Left ventricle myocardium inferior (tissue), 1 donor: ENCODE results near the gene KRTAP7-1. TPM values are rescaled to one million over a fixed set of nuclear protein-coding genes. Genes with fewer than 3 reads are reported as not detected.

Experiments used
- DNase-seq: peaks from one replicate; pipeline ENCODE4 v3.0.0-alpha.2; 2020
- H3K27ac ChIP-seq: fragments of 200-600 bp; replicated peaks from 2 replicates; pipeline ENCODE4 v1.8.0; 2021
- H3K27me3 ChIP-seq: fragments of 200-600 bp; 2 replicates; pipeline ENCODE4 v1.8.0; 2021; ENCODE audit warnings: low read depth
- H3K36me3 ChIP-seq: fragments of 200-600 bp; 2 replicates; pipeline ENCODE4 v1.8.0; 2021
- H3K4me1 ChIP-seq: fragments of 200-600 bp; 2 replicates; pipeline ENCODE4 v1.8.0; 2021
- H3K4me3 ChIP-seq: fragments of 200-600 bp; 2 replicates; pipeline ENCODE4 v1.8.0; 2021; ENCODE audit warnings: mild to moderate bottlenecking, moderate library complexity
- H3K9me3 ChIP-seq: fragments of 200-600 bp; replicated peaks from 2 replicates; pipeline ENCODE4 v1.8.0; 2021
- intact Hi-C: fragments of 100-400 bp; cut with micrococcal nuclease; formaldehyde crosslinking; loops from one replicate; pipeline ENCODE4 v1.11.0; 2022
- total RNA-seq: library from RNA; stranded (reverse); fragmentation: NEBNext Ultra II Directional; extraction: Animal tissue kit (Norgen Biotek cat#: 25700); gene quantifications from one replicate; pipeline ENCODE4 v1.2.1, GENCODE V29; 2021
- TF ChIP-seq, protein P1 (sequence below): fragments of 200-600 bp; IDR thresholded peaks from 2 replicates; pipeline ENCODE4 v1.8.0; 2021; ENCODE audit warnings: antibody characterized with exemption, mild to moderate bottlenecking, borderline replicate concordance
- donor health status: DM: no; HTN: yes; CAD: no; lungs with severe emphysema.

KRTAP7-1 gene
- total RNA-seq, 1 donor from 2014 or later, result not detected

- intact Hi-C loops, result loop anchor here (10.0 kb wide), 1 partner anchor 246 kb away; no protein-coding TSS in a partner anchor
These were observed 9.0 kb upstream of the KRTAP7-1 start for GRCh38 chr21:30838536-30838935.

DNA sequence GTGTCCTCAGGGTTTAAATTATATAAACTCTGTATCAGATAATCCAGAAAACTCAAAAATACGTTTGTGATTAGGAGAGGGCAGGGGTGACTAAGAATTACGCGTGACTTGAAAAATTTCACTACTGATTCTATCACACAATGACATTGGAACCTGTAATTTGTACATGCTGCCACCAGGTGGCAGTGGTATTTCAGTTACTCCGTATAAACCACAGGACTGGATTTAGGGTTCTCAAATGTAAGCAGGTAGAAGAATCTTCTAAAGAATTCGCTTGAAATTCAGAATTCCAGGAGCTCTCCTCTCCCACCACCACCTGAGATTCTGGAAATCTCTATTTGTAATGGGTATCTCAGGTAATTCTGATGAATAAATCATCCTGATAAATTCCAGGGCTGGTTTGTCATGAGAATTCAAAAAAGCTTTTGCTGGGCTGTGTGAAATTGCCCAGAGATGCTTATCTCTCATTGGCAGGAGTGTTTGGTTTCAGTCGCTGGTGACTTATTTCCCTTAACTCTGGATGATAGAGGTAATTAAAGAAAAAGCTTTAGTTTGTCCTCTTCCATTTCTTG is 1.7 kb upstream of the KRTAP7-1 start:
- intact Hi-C loops, result loop anchor here (10.0 kb wide), 1 partner anchor 254 kb away; no protein-coding TSS in a partner anchor
- no peaks in the 10 kb centered on the region for H3K4me1 ChIP-seq
- peaks cover 27% of the 10 kb centered on the region for H3K9me3 ChIP-seq
- TF ChIP-seq, protein P1, sequence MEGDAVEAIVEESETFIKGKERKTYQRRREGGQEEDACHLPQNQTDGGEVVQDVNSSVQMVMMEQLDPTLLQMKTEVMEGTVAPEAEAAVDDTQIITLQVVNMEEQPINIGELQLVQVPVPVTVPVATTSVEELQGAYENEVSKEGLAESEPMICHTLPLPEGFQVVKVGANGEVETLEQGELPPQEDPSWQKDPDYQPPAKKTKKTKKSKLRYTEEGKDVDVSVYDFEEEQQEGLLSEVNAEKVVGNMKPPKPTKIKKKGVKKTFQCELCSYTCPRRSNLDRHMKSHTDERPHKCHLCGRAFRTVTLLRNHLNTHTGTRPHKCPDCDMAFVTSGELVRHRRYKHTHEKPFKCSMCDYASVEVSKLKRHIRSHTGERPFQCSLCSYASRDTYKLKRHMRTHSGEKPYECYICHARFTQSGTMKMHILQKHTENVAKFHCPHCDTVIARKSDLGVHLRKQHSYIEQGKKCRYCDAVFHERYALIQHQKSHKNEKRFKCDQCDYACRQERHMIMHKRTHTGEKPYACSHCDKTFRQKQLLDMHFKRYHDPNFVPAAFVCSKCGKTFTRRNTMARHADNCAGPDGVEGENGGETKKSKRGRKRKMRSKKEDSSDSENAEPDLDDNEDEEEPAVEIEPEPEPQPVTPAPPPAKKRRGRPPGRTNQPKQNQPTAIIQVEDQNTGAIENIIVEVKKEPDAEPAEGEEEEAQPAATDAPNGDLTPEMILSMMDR, result peak; percentile 53
- no peak overlapping the region for H3K27ac ChIP-seq
- H3K36me3 ChIP-seq, result no peaks in the 10 kb centered on the region
- H3K4me3 ChIP-seq, result no peak overlapping the region
- H3K27me3 ChIP-seq, result no peaks in the 10 kb centered on the region
- DNase-seq, result no peak

More at GRCh38 chr21:30838536-30838935, 9.0 kb upstream of the KRTAP7-1 start:
- TF ChIP-seq, protein P1, result no peak
- H3K4me1 ChIP-seq, result no peaks in the 10 kb centered on the region
- H3K36me3 ChIP-seq, result no peaks in the 10 kb centered on the region
- no peak overlapping the region for H3K27ac ChIP-seq
- H3K9me3 ChIP-seq, result peaks cover 10% of the 10 kb centered on the region
- no peaks in the 10 kb centered on the region for H3K27me3 ChIP-seq
- no peak for DNase-seq
- no peak overlapping the region for H3K4me3 ChIP-seq

DNA sequence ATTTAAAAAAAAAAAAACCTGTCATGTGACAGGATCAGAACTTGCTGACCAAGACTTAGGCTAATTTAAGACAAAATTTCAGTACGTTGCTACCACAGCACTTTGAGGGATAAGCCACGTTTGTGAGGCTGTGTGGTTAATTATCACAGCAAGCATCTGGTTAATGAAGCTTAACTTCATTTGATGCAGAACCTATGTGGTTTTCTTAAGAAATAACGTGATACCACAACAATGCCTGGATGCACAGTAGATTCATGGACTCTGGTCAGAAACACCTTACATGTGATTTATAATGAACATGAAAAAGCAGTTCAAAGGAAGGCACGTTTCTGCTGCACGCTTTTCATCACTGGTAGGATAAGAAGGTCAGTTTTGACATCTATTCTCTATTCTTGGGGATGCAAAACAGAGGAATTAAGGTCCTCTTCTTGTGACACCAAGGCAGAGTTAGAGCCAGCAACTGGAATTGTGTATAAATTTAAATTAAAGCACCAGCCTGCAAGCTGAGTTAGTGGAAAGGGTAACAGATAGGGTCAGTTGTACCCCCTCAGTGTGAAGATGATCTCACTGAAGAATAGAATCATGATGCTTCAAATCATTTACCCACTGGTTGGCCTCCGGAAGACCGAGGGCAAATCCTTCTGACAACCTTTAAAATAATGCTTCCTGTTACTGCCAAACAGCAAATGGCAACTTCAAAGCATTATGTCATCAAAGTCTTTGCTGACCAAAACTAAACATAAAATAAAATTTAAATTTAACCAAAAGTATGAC is 10.5 kb downstream of the KRTAP7-1 start:
- no peaks in the 10 kb centered on the region for H3K9me3 ChIP-seq
- no peak overlapping the region for H3K27ac ChIP-seq
- no peaks in the 10 kb centered on the region for H3K36me3 ChIP-seq
- no peak for DNase-seq
- TF ChIP-seq, protein P1, result no peak
- intact Hi-C loops, result no loop called here
- H3K4me1 ChIP-seq, result no peaks in the 10 kb centered on the region
- no peak overlapping the region for H3K4me3 ChIP-seq
- H3K27me3 ChIP-seq, result no peaks in the 10 kb centered on the region

- no peak within 1 kb of the TSS for H3K4me3 ChIP-seq
These were observed 16.4 kb downstream of the KRTAP7-1 start, which contains the start of gene KRTAP8-1 for GRCh38 chr21:30813174-30813573. Gene KRTAP8-1, minus strand, starts transcription at chr21:30813274. Its CDS starts 54 bp downstream, at chr21:30813220.

DNA sequence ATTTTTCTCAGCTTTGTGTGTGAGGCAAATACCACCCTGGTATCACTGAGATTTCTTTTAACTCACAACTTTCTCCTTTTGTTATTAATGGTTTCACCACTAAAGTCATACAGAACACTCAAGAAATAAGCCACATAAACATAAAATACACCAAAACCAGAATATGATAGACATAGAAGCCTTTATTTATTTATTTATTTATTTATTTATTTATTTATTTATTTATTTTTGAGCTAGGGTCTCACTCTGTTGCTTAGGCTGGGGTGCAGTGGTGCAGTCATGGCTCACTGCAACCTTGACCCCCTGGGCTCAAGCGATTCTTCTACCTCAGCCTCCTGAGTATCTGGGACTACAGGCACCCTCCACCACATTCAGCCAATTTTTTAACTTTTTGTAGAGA is 29.0 kb downstream of the KRTAP7-1 start:
- Histone ChIP-seq H3K27me3 (no peaks in the 10 kb centered on the region), H3K4me3 (no peak overlapping the region), H3K27ac (no peak overlapping the region), H3K4me1 (no peaks in the 10 kb centered on the region), H3K9me3 (no peaks in the 10 kb centered on the region), H3K36me3 (no peaks in the 10 kb centered on the region)
- TF ChIP-seq, protein P1, result no peak
- DNase-seq, result no peak
- intact Hi-C loops, result no loop called here

More at GRCh38 chr21:30813174-30813573, 16.4 kb downstream of the KRTAP7-1 start, which contains the start of gene KRTAP8-1:
- intact Hi-C loops, result no loop called here
- DNase-seq, result no peak
- H3K36me3 ChIP-seq, result no peaks in the 10 kb centered on the region
- no peaks in the 10 kb centered on the region for H3K9me3 ChIP-seq
- H3K27ac ChIP-seq, result no peak within 1 kb of the TSS
- TF ChIP-seq, protein P1, result no peak
- no peaks in the 10 kb centered on the region for H3K27me3 ChIP-seq
- no peaks in the 10 kb centered on the region for H3K4me1 ChIP-seq
